CD4-positive, alpha-beta T cell treated with Interleukin-12 subunit alpha and Interleukin-12 subunit beta, for 1 hour (primary cell): ENCODE data around the gene AGK.
"Not testable (repeated sequence)": the region's sequence is repeated elsewhere in the genome, so short reads cannot be mapped to it uniquely, and the experiment has no call there.

Experiments used
- DNase-seq: peaks from one replicate; pipeline ENCODE4 v3.0.0-alpha.2; 2020

AGK gene

DNA sequence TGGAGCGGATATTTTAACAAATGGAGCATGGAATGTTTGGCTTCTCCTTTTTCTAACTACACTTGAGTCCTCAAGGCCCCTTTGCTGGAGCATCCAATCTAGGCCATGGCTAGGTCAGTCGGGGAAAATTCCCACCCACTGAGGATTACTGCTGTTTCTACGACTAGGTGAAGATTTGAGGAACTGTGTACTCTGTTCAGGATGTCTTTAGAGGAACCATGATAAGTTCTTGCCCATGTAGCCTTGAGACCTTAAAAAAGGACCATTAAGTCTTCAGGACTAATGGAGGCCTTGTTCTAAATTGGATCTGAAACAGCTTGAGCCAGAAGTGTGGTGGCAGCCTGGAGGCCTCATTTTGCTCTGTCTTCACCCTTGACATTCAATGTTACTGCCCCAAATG lies 6.2 kb downstream of the AGK start:
- DNase-seq, result no peak

DNA sequence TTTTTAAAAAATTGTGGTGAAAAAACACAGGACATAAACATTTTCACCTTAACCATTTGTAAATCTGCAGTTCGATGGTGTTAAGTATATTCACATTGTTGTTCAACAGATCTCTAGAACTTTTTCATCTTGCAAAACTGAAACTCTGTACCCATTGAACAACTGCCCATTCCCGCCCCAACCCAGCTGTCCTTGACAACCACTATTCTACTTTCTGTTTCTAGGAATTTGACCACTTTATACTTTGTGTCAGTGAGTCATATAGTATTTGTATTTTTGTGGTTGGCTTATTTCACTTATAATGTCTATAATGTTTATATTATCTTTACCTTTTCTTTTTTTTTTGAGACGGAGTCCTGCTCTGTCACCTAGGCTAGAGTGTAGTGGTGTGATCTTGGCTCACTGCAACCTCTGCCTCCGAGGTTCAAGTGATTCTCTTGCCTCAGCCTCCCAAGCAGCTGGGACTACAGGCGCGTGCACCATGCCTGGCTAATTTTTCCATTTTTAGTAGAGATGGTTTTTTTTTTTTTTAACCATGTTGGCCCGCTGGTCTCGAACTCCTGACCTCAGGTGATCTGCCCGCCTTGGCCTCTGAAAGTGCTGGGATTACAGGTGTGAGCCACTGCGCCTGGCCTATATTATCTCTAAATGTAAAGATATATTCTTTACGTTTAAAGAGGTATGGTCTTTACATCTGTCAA lies 6.8 kb downstream of the AGK start:
- peak; percentile 13 for DNase-seq

DNA sequence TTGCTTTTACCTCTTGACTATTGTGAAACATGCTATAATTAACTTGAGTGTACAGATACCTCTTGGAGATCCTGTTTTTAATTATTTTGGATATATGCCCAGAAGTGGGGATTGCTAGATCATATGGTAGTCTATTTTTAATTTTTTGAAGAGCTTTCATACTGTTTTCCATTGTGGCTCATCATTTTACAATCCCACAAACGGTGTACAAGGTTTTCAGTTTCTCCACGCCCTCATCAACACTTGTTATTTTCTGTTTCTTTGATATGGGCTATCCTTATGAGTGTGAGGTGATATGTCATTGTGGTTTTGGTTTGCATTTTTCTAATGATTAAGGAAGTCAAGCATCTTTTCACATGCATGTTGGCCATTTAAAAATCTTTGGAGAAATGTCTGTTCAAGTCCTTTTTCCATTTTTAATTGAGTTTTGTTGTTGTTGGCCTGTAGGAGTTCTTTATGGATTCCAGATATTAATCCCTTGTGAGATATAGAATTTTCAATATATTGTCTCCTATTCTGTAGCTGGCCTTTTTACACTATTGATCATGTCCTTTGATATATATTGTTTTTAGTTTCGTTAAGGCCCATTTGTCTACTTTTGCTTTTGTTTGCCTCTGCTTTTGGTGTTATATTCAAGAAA lies 7.5 kb downstream of the AGK start:
- DNase-seq, result peak; percentile 54

DNA sequence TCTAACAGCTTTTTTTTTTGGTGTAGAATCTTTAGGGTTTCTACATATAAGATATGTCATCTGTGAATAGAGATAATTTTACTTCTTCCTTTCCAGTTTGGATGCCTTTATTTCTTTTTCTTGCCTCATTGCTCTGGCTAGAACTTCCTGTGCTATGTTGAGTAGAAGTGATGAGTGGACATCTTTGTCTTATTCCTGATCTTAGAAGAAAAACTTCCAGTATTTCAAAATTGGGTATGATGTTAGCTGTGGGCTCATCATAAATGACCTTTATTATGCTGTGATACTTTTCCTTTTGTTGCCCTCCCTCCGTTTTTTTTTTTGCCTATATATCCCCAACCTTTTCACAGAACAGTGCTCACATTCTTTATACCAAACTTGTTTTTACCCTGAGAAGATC lies 8.8 kb downstream of the AGK start:
- no peak for DNase-seq

DNA sequence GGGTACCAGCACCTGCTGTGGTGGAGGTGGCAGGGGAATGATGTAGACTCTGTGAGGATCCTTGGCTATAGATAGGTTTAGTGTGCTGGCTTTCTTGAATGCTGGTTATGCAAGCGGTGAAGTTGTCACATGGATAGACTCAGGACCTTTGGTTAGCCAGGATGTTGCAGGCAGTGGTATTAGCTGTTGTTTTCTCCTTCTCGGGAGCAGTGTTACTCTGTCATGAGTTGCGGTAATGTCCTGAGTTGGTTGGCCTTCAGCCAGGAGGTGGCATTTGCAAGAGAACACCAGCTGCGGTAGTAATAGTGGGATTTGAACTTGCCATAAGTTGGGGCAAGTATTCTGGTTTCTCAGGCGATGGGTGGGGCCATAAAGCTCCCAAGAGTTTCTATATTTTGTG lies 10.8 kb downstream of the AGK start:
- DNase-seq, result no peak

DNA sequence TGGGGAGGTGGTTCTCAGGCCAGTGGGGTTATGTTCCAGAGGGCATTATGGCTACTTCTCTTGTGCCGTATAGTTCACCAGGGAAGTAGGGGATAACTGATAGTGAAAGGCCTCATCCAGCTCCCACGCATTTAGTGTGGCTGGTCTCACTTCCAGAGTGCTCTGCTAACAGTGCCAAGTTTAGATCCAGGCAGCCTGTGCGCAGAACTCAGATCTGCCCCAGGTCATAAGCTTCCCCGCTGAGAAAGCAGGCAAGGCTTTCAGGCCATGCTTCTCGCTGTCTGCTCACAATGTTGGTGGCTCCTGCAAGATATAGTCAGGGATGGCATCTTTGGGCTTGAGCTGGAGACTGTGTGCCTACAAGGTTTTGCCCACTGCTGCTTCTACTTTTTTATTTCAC lies 11.3 kb downstream of the AGK start:
- no peak for DNase-seq

DNA sequence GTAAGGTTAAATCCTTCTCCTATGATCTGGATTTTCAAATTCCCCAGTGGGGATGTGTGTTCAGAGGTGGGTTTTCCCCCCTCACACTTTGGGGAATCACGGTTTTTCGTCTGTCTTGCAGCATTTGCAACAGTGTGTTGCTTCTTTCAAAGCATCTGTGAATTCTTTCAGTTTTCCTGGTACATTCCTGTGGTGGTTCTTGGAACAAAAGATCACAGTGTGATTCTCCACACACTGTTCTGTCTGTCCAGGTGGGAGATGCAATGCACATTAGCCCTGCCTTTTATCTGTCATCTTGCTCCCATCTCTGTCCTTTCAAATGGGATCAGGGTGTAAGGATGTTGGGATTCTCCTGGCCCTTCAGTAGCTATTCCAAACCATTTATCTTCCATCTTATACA lies 11.8 kb downstream of the AGK start:
- DNase-seq, result no peak

DNA sequence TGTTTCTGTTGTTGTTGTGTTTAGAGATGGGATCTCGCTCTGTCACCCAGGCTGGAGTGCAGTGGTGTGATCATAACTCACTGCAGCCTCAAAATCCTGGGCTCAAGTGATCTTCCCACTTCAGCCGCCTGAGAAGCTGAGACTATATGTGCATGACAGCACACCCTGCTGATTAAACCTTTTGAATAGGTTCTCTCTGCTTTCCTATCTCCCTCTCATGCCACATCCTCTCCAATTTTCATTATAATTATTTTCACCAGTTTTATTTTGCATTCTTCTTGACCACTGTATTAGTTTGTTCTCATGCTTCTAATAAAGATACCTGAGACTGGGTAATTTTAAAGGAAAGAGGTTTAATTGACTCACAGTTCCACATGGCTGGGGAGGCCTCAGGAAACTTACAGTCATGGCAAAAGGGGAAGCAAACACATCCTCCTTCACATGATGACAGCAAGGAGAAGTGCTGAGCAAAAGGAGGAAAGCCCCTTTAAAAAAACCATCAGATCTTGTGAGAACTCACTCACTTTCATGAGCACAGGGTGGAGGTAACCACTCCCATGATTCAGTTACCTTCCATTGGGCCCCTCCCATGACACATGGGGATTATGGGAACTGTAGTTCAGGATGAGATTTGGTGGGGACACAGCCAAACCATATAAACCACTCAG lies 12.9 kb downstream of the AGK start:
- no peak for DNase-seq

DNA sequence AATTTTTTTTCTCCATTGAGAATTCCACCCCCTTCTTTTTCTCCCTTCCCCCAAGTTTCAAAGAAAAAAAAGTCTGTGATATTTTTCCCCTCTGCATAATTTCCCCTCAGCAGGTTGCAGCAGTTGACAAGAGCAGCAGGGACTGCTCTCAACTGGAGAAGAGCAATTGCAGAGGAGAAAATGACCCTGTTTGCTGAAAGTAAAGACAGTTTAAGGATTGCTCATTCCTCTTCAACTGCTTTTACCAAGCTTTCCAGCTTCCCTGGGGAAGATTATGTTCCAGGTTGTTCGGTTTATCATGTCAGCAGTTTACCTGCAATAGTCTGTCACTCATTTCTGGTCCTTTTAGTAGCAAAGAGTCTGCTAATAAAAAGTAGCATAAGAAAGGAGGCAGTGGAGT lies 16.2 kb downstream of the AGK start:
- no peak for DNase-seq

DNA sequence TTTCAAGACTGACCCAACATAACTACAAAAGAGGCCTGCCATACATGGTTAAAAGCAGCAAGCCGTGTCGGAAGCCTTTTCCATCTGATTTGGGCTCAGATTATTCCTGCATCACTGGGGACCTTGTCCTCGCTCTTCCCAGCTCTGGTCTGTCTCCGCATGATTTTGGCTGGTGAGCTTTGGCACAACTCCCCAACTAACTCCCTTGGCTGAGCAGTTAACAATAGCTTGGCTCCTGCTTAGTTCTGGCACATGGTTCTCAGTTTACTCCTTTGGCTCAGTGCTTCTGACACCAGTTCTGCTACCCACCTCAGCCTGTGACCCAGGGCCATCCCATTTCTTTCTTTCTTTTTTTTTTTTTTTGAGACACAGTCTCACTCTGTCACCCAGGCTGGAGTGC lies 17.0 kb downstream of the AGK start:
- no peak for DNase-seq

DNA sequence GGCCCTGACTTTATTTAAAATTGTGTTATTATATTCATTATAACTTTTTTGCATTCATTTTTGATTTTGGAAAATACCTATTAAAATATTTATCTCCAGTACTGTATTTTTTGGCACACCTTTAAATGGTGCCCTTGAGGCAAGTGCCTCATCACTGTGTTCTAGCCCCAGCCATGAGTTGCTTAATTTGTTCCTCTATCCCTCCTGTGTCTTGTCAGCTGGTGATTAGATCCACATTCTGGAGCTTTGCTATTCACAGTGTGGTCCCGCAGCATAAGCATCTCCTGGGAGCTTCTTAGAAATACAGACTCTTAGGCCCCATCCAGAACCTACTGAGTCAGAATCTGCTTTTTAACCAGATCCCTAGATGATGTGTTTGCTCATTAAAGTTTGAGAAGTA lies 19.8 kb downstream of the AGK start:
- DNase-seq, result no peak

DNA sequence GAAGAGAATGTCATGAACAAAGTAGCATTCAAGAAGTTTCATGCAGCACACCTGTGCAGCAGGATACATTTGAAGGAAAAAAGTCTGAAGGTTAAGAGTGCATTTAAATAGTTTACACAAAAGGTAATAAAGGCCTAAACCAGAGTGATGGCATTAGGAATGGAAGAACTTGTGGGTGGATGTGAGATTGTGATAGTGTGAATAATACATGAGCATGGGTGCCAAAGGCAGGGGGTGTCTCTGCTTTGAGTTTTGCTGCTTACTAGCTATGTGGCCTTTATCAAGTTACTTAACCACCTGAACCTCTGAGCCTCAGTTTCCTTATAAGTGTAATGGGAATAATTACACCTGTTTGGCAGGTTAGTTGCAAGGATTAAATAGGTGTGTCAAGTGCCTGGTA lies 21.0 kb downstream of the AGK start:
- no peak for DNase-seq

DNA sequence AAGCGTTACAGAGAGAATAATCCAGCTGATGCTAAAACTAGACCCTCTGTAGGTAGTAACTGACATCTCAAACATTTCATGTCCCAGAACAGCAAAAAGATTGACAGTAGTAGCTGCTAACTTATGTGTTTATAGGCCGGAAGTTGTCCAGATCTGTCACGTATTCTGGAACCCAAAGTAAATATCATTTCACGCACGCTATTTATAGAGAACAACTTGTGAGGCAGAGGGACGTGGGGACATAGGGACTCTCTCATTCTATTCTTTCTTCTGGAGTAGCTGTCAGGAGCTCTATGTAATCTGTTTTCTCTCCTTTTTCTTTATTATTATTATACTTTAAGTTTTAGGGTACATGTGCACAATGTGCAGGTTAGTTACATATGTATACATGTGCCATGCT lies 22.3 kb downstream of the AGK start:
- no peak for DNase-seq

DNA sequence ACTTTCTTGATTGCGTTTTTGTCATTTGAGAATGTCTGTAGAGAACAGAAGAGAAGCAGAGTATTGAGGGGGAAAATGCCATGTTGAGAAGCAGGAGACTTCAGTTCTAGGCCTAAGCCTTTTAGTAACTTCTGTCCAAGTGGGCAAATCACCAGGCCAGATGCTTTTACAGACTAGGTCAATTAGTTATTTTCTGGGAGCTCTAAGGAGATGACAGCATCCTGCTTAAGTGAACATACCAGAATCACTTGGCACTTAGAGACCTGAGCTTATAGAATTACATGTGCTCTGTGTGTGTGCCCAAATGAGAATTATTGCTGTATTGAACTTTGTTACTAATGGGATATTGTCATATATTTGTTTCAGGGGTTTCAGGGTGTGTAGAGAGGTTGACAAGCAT lies 24.0 kb downstream of the AGK start:
- DNase-seq, result no peak

DNA sequence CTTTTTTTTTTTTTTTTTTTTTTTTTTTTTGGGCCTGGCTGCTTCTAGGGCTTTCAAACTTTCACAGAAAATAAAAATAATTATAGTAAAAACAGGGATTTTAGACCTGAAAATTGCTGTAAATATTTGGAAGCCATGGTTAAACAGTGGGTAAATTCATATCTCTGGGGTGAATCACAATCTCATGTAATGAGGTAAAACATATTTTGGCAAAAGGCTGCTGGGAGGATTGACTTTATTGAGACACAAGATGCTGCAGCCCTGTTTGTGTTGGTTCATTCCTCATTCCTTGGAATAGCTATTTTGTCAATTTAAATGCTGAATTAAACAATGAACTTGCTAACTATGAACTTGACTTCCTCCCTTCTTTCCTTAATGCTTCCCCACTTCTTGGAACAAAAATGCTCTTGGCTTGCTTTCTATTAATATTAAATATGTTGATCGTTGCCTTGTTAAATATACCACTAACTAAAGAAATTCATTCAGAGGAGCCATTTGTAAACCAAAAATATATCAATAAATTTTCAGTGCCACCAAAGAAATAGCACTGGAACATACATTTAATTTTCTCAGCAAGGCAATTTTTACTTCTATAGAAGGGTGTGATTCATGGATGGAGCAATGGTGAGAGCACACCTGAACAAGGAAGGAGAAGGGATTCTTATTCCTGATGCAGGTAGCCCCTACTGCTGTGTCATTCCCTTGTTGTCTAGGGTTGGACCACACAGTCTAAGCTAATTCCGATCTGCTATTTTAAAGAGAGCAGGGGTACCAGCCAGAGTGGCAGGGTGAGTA lies 24.6 kb downstream of the AGK start:
- DNase-seq, result no peak

DNA sequence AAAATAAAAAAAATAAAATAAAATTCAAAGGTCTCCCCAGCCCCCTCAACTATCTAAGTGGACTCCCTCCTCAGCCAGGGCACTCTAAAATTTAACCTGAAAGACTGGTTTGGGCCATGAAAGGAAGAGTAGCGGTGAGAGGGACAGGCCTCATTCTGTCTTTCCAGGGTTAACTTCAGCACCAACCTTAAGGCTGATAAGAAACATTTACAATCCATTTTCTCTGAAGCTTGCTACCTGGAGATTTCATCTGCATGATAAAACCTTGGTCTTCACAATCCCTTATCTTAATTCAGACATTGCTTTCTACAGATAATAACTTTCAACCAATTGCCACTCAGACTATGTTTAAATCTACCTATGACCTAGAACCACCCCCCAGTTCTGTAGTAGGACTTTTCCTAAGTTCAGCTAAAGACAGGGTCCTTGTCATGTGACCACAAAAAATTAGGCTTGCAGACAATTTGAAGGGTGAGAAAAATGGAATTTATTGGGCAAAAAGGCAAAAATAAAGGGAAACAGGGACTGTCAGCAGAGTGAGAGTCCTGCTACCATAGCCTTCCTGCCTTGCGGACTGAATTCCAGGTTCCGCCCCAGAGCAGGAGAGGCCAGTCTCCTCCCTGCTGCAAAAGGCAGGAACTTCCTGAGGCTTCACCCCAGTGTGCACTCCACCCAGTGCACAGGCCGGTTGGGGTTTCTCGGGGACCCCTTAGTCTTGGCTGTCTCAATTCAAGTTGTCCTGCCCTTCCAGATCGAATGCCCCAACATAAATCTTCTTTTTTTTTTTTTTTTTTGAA lies 26.0 kb downstream of the AGK start:
- no peak for DNase-seq

DNA sequence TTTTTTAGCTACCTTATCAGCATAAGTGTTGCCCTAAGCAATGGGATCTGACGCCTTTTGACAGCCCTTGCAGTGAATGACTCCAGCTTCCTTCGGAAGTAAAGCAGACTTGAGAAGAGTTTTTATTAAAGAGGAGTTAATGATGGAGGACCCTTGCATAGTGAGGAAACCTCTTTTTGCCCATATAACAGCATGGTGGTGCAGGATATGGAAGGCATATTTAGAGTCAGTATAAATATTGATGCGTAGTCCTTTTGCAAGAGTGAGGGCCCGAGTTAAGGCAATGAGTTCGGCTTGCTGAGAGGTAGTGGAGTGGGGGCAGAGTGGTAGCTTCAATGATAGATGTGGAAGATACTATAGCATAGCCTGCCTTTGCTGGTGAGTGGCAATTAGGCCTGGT lies 28.7 kb downstream of the AGK start:
- DNase-seq, result not testable (repeated sequence)

DNA sequence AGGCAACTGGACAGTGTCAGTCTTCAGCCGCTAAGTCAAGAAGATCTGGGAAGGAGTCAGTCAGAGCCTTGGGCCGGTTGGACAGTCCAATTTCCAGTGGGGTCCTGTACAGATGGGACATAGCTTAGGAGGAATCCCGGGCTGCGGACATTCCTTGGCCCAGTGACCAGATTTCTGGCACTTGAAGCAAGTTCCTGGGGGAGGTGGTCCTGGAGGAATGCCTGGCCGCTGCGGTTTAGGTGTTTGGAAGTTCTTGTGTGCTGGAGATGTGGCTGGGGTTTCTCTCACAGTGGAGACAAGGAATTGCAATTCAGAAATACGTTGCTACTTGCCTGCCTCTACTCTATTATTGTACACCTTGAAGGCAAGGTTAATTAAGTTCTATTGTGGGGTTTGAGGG lies 30.9 kb downstream of the AGK start:
- not testable (repeated sequence) for DNase-seq

DNA sequence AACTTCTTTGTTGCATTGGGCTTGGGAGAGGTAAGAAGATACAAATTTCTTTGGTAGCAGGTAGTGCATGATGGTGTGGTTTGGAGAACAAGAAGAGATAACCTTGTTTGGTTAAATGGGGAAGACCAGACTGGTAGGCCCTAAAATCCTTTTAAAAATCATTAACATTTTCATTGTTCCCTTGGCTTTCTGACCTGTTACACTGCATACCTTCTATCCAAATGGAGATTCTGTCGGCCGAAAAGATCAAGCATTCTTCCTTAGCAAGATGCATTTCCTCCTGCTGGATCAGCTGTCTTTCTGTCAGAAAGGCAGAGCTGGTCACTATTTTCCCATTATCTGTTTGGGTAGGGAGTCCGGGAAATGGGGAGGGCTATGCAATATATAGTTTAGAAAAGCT lies 33.7 kb downstream of the AGK start:
- DNase-seq, result no peak

DNA sequence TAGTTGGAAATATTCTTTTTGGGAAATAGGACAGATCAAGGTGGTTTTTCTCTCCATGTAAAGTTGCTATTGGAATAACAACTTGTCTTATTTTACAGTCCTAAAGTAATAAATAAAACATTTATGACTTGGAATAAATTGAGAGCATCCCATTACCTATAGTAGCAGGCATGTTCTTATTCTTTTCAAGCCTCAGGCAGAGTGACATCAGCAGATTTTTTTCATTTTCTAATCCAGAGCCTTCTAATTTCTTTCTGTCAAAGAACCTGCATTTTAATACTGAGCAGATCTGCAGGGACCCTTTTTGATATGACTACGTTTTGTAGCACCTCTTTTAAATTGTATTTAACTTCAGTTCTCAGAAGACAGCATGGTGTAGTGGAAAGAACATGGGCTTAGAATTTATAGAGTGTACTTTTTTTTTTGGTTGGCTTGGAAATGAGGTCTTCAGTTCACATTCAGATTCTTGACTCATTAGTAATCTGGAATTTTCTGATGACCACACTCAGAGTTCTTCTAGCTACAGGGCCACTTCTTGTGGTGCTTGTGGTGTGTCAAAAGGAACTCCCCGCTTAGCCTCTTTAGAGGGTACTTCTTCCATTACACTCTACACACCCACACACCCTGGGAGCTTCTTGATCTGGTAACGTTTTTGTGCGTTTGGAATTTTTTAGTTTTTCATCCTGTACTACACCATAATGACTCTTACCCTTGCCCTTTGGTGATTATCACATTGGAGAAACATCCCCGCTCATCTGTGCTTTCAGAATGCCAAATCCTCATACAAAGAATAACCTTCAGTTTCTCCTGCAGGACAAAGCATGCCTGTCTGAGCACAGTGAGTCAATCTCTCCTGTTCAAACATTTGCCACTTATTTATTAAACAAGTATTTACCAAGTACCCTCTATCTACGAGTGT lies 34.6 kb downstream of the AGK start:
- no peak for DNase-seq

DNA sequence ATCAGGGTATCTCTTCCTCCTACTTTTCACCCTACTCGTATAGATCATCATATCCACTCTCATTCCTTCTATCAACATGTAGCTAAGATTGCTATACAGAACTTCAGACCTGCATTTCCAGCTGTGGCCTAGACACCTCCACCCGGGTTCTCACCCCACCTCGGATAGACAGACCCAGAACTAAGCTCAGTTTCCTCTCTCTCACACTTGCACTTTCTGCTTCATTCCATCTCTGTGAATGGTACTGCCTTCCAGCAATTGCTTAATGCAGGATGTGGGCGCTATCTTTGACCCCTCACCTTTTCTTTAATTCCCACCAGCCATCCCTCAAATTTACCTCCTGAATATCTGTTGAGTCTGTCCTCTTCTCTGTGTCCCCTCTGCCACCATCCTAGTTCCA lies 35.7 kb downstream of the AGK start:
- peak; percentile 9 for DNase-seq

DNA sequence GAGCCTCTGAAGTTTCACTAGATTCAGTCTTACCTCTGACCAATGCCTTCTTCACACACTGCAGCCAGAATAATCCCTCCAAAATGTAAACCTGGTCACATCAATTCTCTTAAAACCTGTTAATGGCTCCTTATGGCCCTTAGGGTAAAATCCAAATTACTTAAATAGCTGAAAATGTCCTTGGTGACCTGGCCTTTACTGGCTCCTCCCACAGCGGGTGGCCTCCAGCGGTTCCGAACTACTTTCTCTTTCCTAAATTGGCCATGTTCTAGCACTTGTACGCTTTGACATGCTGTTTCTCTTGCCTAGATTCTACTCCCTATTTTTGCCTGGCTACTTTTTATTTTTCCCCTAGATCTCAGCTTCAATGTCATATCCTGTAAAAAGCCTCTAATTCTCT lies 36.1 kb downstream of the AGK start:
- no peak for DNase-seq
